ENCODE data around the gene BRD7. TPM values are rescaled to one million over a fixed set of nuclear protein-coding genes. Genes with fewer than 3 reads are reported as not detected.
A peak's percentile ranks its signal among the peaks of the same experiment; 100 is the strongest.

BRD7 gene
- total and polyA plus RNA-seq, 2 of the 13 experiments (the other 11 are each of a cell fraction or from before 2014, with no cell fraction given) = 82.3 to 149 TPM

DNA sequence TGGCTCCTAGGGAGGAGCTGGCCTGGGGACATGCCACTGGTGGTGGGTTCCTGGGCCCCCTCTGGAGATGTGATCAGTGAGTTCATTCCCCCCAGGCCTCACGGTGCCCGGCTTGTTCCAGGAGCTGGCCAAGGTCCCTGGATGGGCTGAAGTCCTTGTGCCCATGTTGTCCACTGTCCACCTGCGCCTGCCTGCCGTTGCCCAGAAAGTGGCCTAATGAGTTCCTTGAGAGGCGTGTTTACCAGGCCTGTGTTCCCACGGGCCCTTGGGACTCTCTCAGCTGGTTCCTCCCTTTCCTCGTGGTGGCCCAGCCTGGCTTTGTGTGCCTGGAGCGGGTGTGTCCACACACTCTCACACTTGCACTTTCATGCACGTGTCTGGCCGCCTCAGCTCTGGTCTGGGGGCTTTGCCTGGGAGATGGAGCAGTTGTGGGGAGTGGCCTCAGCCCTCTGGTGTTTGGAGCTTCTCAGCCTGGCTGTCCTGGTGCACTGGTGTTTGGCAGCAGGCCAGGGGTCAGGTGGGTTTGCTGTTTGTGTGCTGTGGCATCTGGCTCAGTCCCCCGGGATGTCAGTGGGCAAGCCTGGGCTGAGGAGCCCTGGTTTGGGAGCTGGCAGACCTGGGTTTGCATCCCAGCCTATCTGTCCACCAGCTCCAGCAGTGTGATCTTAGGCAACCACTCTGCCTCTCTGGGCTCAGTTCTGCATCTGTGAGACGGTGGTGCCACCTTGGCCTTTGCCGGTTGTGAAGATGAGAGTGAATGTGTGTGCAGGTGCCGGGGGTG, 84.5 kb downstream of the BRD7 start (continued):
- TF ChIP-seq, protein P1, sequence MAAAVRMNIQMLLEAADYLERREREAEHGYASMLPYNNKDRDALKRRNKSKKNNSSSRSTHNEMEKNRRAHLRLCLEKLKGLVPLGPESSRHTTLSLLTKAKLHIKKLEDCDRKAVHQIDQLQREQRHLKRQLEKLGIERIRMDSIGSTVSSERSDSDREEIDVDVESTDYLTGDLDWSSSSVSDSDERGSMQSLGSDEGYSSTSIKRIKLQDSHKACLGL (CRISPR knock-in tag; IDR thresholded peaks at IDR 0.05) = peak; percentile 13; the same call in 1 of the 2 replicates
- TF ChIP-seq PLSCR1 (CRISPR knock-in tag; IDR thresholded peaks at IDR 0.05; ENCODE audit: borderline replicate concordance) (no peak), ZNF318 (CRISPR knock-in tag; IDR thresholded peaks at IDR 0.05) (0 out of 2 replicates have a peak, but pooled peaks have one; percentile 39), SMARCE1 (IDR thresholded peaks at IDR 0.05; ENCODE audit: borderline replicate concordance) (no peak), ARID4A (CRISPR knock-in tag; IDR thresholded peaks at IDR 0.05; ENCODE audit: borderline replicate concordance) (peak; percentile 33; the same call in 1 of the 2 replicates)

All from HepG2 (cell line).